ENCODE data around the gene MGAT5B.

DNA sequence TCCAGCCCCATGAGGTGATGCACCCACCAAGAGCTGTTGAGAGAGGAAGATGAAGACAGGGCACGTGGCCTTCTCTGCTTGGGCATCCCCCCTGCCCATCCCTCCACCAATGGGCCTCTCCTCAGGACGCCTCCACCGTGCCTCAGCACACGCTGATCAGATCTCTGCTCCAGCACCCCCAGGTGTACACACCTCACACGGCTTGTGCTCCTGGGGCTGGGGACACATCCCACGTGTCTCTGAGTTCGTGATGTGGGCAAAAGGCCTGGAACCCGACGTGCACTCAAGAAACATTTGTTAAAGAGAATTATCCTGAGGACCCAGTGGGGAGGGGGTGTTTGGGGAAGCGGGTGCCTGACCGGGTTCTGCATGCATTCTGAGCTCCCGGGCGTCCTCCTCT lies 55.3 kb downstream of the MGAT5B start:
- TF ChIP-seq CTCF (IDR thresholded peaks at IDR 0.05) (no peak), POLR2A (IDR thresholded peaks at IDR 0.05) (no peak)
